ENCODE results near the gene CYB561. TPM values are rescaled to one million over a fixed set of nuclear protein-coding genes. Genes with fewer than 3 reads are reported as not detected.
A peak's percentile ranks its signal among the peaks of the same experiment; 100 is the strongest.

Gene CYB561
- total RNA-seq, 1 experiment from 2014 or later: 29.1 TPM

- Histone ChIP-seq H3K27me3 (replicated peaks; ENCODE audit: insufficient read depth, low read depth, low read length, poor library complexity) (no peaks in the 10 kb centered on the region), H3K9me3 (ENCODE audit: low read depth, low read length, poor library complexity, severe bottlenecking) (no peaks in the 10 kb centered on the region), H3K4me1 (ENCODE audit: insufficient read depth, low read length, poor library complexity, severe bottlenecking) (peaks cover 10% of the 10 kb centered on the region), H3K4me3 (ENCODE audit: low read depth, low read length, poor library complexity, severe bottlenecking) (no peak overlapping the region), H3K36me3 (ENCODE audit: insufficient read depth, low read length, poor library complexity, severe bottlenecking) (no peaks in the 10 kb centered on the region), H3K27ac (ENCODE audit: low read depth, low read length, poor library complexity, severe bottlenecking) (no peak overlapping the region)
- intact Hi-C loops (cut with micrococcal nuclease; ENCODE audit: unreplicated experiment): no loop called here
- POLR2A ChIA-PET (ENCODE audit: low non-redundant PET): no interaction called here
- no peak for DNase-seq (ENCODE audit: low spot score)
- BruUV-seq (replicated peaks): no TSS peak
- TF ChIP-seq CTCF (conservative IDR thresholded peaks at IDR 0.05; ENCODE audit: low read depth, low read length): no peak
- no peak for TF ChIP-seq EZH2 (IDR thresholded peaks at IDR 0.05; ENCODE audit: borderline replicate concordance, low read depth, low read length, poor library complexity, severe bottlenecking)
- CTCF ChIA-PET: no interaction called here
These were observed 2.5 kb upstream of the CYB561 start for GRCh38 chr17:63448655-63449054.

GRCh38 chr17:63447471-63448009 is 1.4 kb upstream of the CYB561 start:
- Histone ChIP-seq H3K4me3 (ENCODE audit: low read depth, low read length, poor library complexity, severe bottlenecking) (no peak overlapping the region), H3K9me3 (ENCODE audit: low read depth, low read length, poor library complexity, severe bottlenecking) (no peaks in the 10 kb centered on the region), H3K27me3 (replicated peaks; ENCODE audit: insufficient read depth, low read depth, low read length, poor library complexity) (no peaks in the 10 kb centered on the region), H3K36me3 (ENCODE audit: insufficient read depth, low read length, poor library complexity, severe bottlenecking) (no peaks in the 10 kb centered on the region), H3K4me1 (ENCODE audit: insufficient read depth, low read length, poor library complexity, severe bottlenecking) (peaks cover 17% of the 10 kb centered on the region), H3K27ac (ENCODE audit: low read depth, low read length, poor library complexity, severe bottlenecking) (no peak overlapping the region)
- ChIA-PET CTCF (interaction anchor here (1.3 kb wide), 1 partner anchor 13 kb away, joined by 4 read pairs; no protein-coding TSS in a partner anchor), POLR2A (ENCODE audit: low non-redundant PET) (no interaction called here)
- TF ChIP-seq EZH2 (IDR thresholded peaks at IDR 0.05; ENCODE audit: borderline replicate concordance, low read depth, low read length, poor library complexity, severe bottlenecking) (no peak), CTCF (conservative IDR thresholded peaks at IDR 0.05; ENCODE audit: low read depth, low read length) (no peak)
- intact Hi-C loops (cut with micrococcal nuclease; ENCODE audit: unreplicated experiment): no loop called here
- no TSS peak for BruUV-seq (replicated peaks)
- no peak for DNase-seq (ENCODE audit: low spot score)

GRCh38 chr17:63446753-63447470 is 806 bp upstream of the CYB561 start:
- intact Hi-C loops (cut with micrococcal nuclease; ENCODE audit: unreplicated experiment): no loop called here
- POLR2A ChIA-PET (ENCODE audit: low non-redundant PET): no interaction called here

More at GRCh38 chr17:63446753-63447470, 806 bp upstream of the CYB561 start:
- no peak for DNase-seq (ENCODE audit: low spot score)
- Histone ChIP-seq H3K4me3 (ENCODE audit: low read depth, low read length, poor library complexity, severe bottlenecking) (peak overlapping the region; percentile 49), H3K27ac (ENCODE audit: low read depth, low read length, poor library complexity, severe bottlenecking) (peak overlapping the region; percentile 68), H3K27me3 (replicated peaks; ENCODE audit: insufficient read depth, low read depth, low read length, poor library complexity) (no peaks in the 10 kb centered on the region), H3K4me1 (ENCODE audit: insufficient read depth, low read length, poor library complexity, severe bottlenecking) (peaks cover 17% of the 10 kb centered on the region), H3K9me3 (ENCODE audit: low read depth, low read length, poor library complexity, severe bottlenecking) (no peaks in the 10 kb centered on the region), H3K36me3 (ENCODE audit: insufficient read depth, low read length, poor library complexity, severe bottlenecking) (no peaks in the 10 kb centered on the region)
- BruUV-seq (replicated peaks): no TSS peak
- CTCF ChIA-PET: interaction anchor here (1.3 kb wide), 1 partner anchor 12 kb away, joined by 4 read pairs; no protein-coding TSS in a partner anchor
- no peak for TF ChIP-seq CTCF (conservative IDR thresholded peaks at IDR 0.05; ENCODE audit: low read depth, low read length)
- TF ChIP-seq EZH2 (IDR thresholded peaks at IDR 0.05; ENCODE audit: borderline replicate concordance, low read depth, low read length, poor library complexity, severe bottlenecking): no peak

All from A673 (cell line).